Inflammatory macrophage (primary cell): Measurements from ENCODE around the gene CDC42EP4.
"Not testable (repeated sequence)": the region's sequence is repeated elsewhere in the genome, so short reads cannot be mapped to it uniquely, and the experiment has no call there.

Experiments used
- DNase-seq, 2 donors: peaks; one replicate each; pipeline ENCODE4 v3.0.0-alpha.2; 2020 to 2022

The CDC42EP4 gene

DNA sequence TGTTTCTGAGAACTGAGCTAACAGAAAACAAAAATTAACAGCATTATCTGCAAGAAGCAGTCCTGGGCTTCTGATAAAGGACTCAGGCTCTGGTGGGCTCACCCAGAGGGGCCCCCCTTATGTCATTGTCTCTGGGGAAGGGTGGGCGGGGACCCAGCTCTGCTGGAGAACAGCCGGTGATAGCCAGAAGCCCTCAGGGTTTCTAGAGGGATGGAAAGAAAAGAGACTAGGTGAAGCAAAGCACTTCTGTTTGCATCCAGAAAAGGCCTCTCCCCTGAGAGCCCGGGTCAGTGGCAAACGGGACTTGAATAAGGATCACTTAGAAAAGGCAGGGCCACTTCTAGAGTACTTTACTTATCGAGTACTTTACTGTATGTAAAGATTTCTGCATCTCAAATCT, 7.0 kb upstream of the CDC42EP4 start:
- no peak for DNase-seq

DNA sequence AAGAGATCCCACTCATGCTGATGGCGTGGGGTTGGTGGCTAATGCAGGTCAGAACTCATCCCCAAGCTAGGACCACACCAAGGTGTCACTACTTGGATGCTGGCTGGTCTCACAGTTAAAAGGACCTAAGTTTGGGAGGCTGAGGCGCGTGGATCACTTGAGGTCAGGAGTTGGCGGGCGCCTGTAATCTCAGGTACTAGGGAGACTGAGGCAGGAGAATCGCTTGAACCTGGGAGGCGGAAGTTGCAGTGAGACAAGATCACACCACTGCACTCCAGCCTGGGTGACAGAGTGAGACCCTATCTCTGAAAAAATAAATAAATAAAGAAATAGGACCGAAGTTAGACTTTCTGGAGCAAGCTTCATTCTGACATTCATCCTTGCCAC, 6.6 kb upstream of the CDC42EP4 start:
- DNase-seq = no peak

DNA sequence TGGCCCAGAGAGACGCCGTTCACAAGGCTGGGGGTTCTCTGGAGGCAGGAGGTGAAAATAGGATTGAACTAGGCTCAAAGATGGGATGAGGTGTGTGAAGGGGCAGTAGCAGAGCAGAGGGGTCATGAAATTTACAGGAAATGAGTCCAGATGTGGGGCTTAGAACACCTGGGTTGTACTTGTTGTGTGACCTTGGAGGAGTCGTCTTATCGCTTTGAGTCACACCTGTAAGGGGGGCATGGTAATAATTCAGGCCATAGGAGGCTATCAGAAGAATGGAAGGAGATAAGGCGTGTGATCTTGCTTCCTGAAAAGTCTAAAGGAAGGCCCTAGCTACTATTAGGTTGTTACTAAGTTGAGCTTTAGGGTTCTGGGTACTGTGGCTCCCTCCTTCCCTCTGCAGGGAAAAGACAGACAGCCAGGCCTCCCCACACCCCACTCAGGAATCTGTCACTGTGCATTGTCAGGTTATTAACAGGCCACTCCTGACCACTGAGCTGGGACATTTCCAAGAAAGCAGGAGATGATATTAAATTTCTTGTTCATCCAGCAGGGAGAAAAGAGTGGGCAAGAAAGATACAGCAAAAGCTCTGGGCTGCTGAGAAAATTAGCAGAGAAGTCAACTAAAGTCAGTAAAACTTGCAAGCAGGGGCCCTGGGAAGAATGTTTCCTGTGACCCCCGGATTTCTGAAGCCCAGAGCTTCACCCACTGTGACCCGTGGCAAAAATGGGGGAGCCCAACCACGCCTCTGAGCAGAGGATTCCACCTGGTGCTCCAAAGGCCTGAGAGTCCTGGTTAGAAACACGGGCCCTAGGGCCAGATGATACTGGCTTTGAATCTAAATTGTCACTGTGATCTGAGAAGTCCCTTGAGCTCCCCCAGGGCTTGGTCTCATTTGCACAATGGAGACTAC, 6.0 kb upstream of the CDC42EP4 start:
- DNase-seq = no peak

DNA sequence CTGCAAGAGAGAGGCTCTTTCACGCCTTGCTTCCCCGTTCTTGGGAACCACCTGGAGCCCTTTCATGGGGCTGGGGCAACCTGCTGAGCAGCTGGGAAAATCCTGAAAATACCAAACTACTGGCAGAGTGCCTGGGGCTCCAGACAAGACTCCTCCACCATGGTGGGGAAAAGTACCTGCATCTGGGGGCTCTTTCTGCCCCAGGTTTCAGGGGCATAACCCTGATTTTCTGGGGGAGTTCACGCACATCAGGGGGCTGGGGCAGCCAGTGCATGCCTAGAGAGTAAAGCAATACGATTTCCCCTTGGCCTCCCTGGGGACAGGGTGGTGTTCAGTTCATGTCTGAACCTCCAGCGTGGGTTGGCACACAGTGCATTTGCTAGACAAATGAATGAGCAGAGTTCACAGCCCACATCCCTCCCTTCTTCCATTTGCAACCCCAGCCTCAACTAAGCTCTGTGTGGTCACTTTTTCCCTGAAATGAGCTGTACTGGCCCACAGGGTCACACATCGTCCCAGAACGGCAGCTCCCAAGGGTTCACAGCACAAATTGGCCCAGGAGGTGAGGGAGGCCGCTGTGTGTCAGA, 5.2 kb upstream of the CDC42EP4 start:
- no peak for DNase-seq

DNA sequence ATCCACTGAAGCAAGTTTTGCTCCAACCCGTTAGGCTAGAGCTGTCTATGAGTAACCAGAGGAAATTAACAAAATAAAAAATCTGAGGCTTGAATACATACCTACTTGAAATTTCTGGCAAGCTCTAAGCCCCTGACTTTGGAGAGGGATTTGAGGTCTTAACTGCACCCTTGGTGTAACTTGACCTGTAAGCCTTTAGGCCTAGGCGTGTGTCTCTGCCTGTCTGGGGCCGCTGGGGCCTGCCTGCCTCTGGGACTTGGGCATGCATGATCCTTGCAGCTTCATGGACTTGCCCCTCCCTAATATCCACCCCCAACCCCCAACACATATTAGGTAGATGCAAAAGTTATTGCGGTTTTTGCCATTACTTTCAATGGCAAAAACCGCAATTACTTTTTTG, 3.7 kb upstream of the CDC42EP4 start:
- DNase-seq = no peak

DNA sequence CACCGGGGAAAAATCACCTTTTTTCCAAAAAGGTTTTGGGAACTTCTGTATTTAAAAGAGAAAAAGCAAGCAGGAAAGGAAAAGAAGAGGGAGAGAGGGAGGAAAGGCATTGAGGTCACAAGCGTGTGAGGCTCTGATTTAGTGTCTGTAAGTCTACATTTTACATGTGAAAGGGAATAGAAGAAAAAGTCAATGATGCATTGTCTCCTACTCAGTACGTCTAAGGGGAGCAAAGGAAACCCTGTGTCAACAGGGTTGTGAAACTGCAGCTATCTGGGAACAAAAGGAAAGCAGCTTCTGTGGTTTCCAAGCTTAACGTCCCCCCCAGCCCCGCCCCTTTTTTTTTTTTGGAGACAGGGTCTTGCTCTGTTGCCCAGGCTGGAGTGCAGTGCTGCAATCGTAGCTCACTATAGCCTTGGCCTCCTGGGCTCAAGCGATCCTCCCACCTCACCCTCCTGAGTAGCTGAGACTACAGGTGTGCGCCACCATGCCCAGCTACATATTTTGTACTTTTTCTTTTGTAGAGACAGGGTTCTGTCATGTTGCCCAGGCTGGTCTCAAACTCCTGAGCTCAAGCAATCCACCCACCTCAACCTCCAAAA, 1.8 kb upstream of the CDC42EP4 start:
- DNase-seq = no peak

DNA sequence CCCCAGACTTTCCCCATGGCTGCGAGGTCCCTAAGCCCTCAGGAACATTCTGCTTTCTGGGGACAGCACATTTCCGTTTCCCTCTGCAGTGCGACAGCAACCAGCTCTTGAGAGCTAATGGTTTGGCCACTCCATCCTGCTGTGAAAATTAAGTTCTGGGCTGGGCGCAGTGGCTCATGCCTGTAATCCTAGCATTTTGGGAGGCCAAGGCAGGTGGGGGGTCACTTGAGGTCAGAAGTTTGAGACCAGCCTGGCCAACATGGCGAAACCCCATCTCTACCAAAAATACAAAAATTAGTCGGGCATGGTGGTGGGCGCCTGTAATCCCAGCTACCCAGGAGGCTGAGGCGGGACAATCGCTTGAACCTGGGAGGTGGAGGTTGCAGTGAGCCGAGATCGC, 1.1 kb upstream of the CDC42EP4 start:
- not testable (repeated sequence) for DNase-seq

DNA sequence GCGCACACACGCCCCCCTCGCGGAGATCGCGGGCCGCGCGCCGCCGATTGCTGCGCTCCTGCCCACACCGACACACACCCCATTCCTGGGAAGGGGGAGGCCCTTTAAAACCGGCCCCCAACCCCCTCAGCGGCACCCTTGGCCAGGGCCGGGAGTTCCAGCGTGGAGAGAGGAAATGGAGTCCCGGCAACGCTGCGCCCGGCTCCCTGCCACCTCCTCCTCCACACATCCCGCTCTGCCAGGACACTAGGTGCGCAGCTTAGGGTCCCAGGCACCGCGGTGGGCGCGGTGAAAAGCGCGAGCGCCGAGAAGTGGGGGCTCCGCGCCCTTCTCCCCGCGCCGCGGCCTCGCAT, 397 bp downstream of the CDC42EP4 start:
- DNase-seq = no peak

DNA sequence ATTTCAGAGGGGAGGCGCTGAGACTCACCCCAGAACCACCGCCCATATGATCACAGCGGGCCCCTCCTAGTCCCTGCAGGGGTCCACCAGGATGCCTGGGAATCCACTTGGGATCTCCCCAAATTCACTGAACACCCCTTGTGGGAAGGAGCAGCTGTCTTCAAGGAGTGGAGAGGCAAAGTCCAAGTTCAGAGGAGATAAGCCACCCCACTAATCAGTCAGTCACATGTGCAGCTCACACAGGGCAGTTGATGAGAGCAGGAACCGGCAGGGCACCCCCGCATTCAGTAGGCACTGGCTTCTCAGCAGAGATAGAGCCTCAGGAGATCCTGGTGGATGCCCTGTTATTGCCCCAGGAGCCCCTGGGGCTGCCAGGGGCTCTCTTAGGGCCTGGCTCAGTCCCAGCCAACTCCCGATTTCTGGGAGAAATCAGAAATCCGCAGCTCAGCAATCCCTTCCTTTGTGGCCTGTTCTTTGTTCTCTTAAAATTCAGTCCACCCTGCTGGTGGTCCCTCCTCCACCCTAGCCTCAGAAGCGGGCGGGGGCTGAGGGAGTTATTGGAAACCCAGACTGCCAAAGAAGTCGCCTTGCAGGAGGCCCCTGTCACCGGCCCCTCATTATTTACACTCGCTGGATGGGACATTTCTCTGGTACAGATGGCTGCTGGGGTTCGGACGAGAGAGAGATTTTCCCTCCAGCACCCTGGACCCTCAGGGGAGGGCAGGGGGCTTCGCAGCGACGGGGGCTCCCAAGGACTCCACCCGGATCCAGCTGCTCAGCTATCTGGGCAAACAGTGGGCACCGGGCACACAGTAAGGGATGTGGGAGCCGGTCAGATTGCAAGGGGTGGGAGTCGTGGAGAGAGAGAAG, 1.8 kb downstream of the CDC42EP4 start:
- DNase-seq = peak; percentile 28 to 46

DNA sequence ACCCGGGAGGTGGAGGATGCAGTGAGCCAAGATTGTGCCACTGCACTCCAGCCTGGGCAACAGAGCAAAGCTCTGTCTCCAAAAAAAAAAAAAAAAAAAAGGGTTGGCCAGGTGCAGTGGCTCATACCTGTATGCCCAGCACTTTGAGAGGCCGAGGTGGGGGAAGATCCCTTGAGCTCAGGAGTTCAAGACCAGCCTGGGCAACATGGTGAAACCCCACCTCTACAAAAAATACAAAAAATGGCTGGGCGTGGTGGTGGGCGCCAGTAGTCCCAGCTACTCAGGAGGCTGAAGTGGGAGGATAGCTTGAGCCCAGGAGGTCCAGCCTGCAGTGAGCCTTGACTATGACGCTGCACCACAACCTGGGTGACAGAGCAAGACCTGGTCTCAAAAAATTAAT, 2.8 kb downstream of the CDC42EP4 start:
- not testable (repeated sequence) for DNase-seq

DNA sequence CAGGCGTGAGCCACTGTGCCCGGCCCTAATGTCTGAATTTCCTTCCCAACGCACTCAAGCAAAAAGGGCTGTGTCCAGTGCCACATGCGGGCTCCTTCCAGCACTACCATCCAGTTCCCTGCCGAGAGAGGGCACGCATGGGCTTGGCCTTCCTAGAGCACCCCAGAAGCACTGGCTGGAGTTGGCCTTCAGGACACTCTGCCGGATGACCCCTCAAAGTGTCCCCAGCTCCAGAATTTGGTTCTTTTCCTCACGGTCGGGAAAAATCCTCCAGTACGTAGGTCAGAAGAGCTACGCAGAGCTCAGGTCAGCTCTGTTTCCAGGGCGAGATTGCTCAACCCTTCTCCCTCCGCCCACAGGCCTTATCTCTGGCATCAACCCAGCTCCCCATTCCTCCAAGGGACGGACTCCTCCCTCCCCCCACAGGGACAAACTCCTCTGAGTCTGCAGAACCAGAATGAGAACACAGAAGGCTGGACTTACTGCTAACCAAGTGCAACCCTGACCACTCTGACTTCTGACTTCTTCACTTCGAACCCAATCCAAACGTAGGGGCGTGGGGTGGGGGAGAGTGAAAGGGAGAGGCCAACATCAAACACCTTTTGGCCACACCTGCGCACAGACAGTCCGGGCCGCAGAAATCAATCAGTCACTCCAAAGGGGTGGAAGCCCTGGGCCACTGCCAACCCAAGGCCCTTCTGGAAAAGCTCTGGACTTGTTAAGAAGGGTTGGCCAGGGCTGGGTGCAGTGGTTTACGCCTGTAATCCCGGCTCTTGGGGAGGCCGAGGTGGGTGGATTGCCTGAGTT, 3.6 kb downstream of the CDC42EP4 start:
- peak; percentile 55 to 65 for DNase-seq

DNA sequence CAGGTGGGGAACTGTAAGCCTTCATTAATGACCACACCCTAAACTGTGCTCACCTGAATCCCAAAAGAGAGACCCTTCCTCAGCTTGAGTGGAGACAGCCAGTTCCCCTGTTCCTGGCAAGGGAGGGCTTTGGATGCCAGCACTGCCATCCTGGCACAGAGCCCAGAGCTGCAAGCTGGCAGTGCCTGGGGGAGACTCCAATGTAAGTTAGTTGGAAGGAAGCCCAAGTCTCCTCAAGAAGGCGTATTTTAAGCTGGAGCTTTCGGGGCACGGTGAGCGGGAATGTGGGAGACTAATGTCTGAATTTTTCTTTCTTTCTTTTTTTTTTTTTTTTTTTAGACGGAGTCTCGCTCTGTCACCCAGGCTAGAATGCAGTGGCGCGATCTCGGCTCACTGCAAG, 4.7 kb downstream of the CDC42EP4 start:
- no peak for DNase-seq

DNA sequence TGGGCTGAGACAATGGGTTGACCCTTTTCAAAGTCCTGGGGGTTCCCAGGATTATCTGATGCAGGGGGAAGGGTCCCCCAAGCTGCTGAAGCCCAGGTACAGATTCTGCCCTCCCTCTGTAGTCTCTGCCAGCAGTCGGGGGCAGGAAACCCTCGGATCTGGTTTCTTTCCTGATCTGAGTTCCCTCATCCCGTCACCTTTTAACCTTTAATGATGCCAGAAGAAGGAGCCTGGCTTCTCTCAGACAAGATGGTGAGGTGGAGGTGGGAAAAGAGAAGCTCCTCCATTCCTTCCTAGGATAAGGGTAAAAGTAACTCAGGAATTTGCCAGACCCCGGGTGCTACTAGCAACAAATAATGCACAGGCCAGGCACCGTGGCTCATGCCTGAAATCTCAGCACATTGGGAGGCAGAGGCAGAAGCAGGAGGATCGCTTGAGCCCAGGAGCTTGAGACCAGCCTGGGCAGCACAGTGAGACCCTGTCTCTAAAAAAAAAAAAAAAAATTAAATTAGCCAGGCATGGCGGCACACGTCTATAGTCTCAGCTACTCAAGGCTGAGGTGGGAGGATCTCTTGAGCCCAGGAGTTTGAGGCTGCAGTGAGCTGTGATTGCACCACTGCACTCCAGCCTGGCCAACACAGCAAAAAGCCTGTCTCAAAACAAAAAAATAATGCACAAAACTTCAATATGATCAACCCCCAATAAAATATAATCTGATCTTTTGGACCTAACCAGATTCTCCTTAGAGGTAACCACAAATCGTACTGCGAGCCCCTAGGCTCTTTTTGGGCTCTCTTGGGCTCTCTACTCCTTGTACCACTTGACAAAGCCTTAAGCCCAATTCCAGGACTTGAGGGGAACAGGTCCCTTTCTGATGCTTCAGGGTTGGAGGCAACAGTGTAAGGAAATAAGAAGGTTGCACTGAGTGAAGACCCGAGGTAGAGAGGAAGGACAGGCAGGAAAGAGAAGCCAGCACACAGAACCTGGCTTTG, 5.7 kb downstream of the CDC42EP4 start:
- no peak for DNase-seq

DNA sequence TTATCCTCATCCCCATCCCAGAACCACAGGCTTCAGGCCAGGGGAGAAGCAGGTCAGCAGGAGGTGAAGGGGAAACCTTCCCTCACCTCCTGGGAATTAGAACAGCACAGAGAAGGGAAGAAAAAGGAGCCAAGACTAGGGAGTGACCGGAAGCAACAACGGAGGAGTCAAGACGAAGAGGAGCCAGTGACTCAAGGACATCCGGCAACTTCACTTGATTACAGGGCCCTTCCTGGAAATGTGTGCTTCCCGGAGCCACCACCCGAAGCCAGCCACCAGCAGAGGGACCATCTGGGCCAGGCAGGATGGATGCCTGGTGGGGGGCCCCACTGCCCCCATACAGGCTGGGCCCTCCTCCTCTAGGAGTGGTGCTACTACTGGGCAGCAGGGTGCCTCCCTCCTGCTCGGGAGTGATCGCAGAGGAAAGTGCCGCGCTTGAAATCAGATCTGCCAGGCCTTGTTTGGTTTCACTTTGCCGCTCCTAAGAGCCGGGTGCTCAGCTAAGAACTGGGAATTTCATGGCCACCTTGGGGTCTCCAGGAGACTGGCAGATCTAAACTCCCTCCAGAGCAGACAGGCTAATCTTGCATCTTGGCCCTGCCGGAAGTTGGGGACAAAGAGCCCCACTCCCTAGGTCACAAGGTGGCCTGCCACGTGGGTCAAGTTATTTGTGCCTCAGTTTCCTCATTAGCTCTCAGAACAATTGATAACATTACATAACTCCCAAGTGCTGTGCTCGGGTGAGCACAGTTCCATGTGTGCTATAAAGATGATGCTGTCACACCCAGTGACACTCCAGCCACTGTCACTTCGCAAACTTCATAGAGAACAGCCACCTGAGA, 6.6 kb downstream of the CDC42EP4 start:
- peak; percentile 45 to 49 for DNase-seq

DNA sequence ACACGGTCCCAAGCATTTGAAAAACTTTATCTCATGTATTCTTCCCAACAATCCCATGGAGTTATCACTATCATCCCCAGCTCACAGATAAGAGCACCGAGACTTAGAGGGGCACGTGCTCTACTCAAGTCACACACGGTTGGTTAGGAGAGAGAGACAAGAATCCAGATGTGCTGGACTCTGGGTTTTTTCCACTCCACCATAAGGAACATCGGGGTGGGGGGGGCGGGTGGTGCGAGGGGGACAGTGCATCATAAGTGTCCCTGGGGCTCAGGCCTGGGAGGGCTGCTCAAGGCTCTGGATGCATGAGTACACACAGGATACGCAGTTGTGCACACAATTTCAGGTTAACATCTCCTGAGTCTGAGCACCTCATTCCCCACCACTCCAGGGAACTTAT, 7.4 kb downstream of the CDC42EP4 start:
- DNase-seq = no peak

DNA sequence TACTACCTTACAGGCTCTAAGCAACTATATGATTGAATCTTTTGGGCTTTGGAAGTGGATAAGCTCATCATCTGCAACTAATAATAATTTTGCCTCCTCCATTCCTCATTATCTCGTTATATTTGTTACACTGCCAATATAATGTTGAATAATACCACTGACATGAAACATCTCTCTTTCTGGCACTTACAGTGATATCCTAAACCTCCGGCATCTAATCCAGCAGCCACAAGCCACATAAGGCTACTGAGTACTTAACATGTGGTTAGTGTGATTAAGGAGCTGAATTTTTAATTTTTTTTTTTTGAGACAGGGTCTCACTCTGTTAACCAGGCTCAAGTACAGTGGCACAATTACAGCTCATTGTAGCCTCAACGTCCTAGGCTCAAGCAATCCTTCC, 9.6 kb downstream of the CDC42EP4 start:
- DNase-seq = no peak

DNA sequence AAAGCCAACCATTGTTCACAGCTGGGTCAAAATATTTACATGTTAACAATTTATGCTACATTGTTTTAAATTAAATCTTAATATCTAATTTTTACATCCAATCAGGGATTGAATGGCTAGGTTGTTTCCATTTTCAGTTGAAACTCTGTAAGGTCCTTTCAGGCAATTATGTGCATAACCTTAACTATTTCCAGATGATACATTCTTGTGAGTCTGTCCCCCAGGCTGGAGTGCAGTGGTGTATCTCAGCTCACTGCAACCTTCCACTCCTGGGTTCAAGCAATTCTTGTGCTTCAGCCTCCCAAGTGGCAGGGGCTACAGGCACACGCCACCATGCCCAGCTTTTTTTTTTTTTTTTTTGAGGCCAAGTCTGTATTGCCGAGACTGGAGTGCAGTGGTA, 10.4 kb downstream of the CDC42EP4 start:
- DNase-seq = no peak

DNA sequence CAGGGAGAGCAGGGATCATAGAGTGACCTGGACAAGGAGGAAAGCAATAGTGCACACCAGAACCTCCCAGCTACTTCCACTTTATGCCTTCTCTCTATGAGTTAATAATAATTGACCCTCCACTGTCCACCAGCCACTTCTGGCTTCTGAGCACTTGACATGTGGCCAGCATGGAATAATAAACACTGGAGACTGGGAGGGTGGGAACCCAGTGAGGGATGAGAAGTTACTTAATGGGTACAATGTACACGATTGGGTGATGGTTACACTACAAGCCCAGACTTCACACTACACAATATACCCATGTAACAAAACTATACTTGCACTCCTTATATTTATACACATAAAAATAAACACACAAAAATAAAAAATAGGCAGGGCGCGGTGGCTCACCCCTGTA, 11.4 kb downstream of the CDC42EP4 start:
- no peak for DNase-seq

DNA sequence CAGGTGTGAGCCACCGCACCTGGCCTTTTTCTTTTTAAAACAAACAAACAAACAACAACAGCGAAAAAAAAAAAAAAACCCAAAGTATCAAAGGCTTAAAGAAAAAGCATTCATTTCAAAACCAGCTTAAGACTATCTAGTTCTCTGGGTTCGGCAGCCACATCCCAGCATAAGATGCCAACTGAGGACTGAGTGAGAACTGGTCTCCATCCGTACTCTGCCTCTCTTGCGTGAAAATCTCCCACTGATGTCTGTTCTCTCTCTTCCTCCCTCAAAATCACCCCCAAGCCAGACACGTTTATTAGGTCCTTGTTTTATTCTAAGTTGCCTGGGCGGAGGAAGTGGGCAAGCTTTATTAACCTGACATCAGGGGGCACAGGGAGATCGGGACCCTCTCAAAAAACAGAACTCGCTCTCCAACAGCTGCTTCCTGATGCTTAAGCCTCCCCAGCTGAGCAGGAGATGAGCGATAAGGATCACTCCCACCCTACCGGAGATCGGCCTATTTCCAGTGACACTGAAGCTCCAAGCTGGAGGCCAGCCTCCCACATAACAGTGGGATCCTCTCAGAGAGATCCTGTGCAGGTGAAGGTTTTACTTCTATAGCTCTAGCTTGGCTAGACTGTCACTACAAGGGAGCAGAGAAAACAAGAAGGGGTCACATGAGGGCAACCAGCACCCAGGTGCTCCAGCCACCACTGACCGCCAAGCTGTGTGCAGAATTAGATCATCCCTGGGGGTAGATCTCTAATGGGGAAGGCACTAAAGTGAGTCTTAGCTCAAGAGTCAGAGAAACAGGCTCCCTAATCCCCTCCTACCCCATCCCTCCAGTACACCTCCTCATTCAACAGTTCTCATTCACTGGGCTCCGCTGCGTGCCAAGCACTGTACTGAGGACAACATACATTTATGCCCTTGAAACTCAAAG, 13.6 kb downstream of the CDC42EP4 start:
- peak in 1 of 2 donors; percentile 40 for DNase-seq
